ENCODE data around the gene AMIGO3. TPM values are rescaled to one million over a fixed set of nuclear protein-coding genes. Genes with fewer than 3 reads are reported as not detected.

AMIGO3 gene
- total and polyA plus RNA-seq, 12 donors: 0.28 to 3.0 (median 1.2) TPM; not detected in 4

GRCh38 chr3:49759226-49759625 is 39.7 kb upstream of the AMIGO3 start:
- Histone ChIP-seq H3K4me3 (no peak overlapping the region), H3K27ac (no peak overlapping the region), H3K36me3 (replicated peaks in 1 of 2) (no peaks in the 10 kb centered on the region), H3K4me1 (replicated peaks in 1 of 2) (peaks cover under 1 to 20% of the 10 kb centered on the region in 2 donors), H3K27me3 (no peaks in the 10 kb centered on the region), H3K9me3 (replicated peaks in 1 of 3) (no peaks in the 10 kb centered on the region)
- intact Hi-C loops (cut with DNase I): no loop called here
- no peak for TF ChIP-seq CTCF (IDR thresholded peaks at IDR 0.05)
- no peak for TF ChIP-seq POLR2A (IDR thresholded peaks at IDR 0.05)
- DNase-seq: no peak
- 17 to 35% (median 29%) methylated on average over 1 of the region's 1 CpG for WGBS, 4 donors

GRCh38 chr3:49757197-49757596 is 37.7 kb upstream of the AMIGO3 start:
- peaks cover 7 to 31% of the 10 kb centered on the region in 2 donors for H3K4me1 ChIP-seq (replicated peaks in 1 of 2)
- 73 to 82% (median 80%) methylated on average over 2 of the region's 2 CpGs for WGBS, 4 donors
- TF ChIP-seq POLR2A (IDR thresholded peaks at IDR 0.05) (no peak), CTCF (IDR thresholded peaks at IDR 0.05) (no peak)

GRCh38 chr3:49756036-49756435 is 36.6 kb upstream of the AMIGO3 start:
- TF ChIP-seq CTCF (IDR thresholded peaks at IDR 0.05) (no peak), POLR2A (IDR thresholded peaks at IDR 0.05) (no peak)
- 11 to 24% (median 15%) methylated on average over 1 of the region's 1 CpG for WGBS, 4 donors

More at GRCh38 chr3:49757197-49757596, 37.7 kb upstream of the AMIGO3 start:
- no peaks in the 10 kb centered on the region for H3K36me3 ChIP-seq (replicated peaks in 1 of 2)
- H3K27ac ChIP-seq: no peak overlapping the region
- no peak overlapping the region for H3K4me3 ChIP-seq
- no peaks in the 10 kb centered on the region for H3K9me3 ChIP-seq (replicated peaks in 1 of 3)
- DNase-seq: no peak
- H3K27me3 ChIP-seq: no peaks in the 10 kb centered on the region
- intact Hi-C loops (cut with DNase I): no loop called here

GRCh38 chr3:49754536-49754935 is 35.1 kb upstream of the AMIGO3 start:
- Histone ChIP-seq H3K27ac (no peak overlapping the region), H3K36me3 (replicated peaks in 1 of 2) (peaks cover 0 to 3% of the 10 kb centered on the region in 2 donors), H3K4me3 (no peak overlapping the region), H3K4me1 (replicated peaks in 1 of 2) (peaks cover 7 to 31% of the 10 kb centered on the region in 2 donors), H3K9me3 (replicated peaks in 1 of 3) (no peaks in the 10 kb centered on the region), H3K27me3 (no peaks in the 10 kb centered on the region)
- no peak for TF ChIP-seq CTCF (IDR thresholded peaks at IDR 0.05)
- no peak for TF ChIP-seq POLR2A (IDR thresholded peaks at IDR 0.05)
- DNase-seq: no peak
- intact Hi-C loops (cut with DNase I): no loop called here
- 41 to 68% (median 56%) methylated on average over 1 of the region's 1 CpG for WGBS, 4 donors

More at GRCh38 chr3:49756036-49756435, 36.6 kb upstream of the AMIGO3 start:
- intact Hi-C loops (cut with DNase I): no loop called here
- Histone ChIP-seq H3K27ac (no peak overlapping the region), H3K4me3 (no peak overlapping the region), H3K36me3 (replicated peaks in 1 of 2) (no peaks in the 10 kb centered on the region), H3K9me3 (replicated peaks in 1 of 3) (no peaks in the 10 kb centered on the region), H3K4me1 (replicated peaks in 1 of 2) (peaks cover 7 to 31% of the 10 kb centered on the region in 2 donors), H3K27me3 (no peaks in the 10 kb centered on the region)
- no peak for DNase-seq

All from adrenal gland (tissue), 12 donors.